Measurements from ENCODE around the gene FGD3. TPM values are rescaled to one million over a fixed set of nuclear protein-coding genes. Genes with fewer than 3 reads are reported as not detected.

FGD3 gene
- total RNA-seq, 2 experiments from 2014 or later = 91.0 to 95.7 TPM

DNA sequence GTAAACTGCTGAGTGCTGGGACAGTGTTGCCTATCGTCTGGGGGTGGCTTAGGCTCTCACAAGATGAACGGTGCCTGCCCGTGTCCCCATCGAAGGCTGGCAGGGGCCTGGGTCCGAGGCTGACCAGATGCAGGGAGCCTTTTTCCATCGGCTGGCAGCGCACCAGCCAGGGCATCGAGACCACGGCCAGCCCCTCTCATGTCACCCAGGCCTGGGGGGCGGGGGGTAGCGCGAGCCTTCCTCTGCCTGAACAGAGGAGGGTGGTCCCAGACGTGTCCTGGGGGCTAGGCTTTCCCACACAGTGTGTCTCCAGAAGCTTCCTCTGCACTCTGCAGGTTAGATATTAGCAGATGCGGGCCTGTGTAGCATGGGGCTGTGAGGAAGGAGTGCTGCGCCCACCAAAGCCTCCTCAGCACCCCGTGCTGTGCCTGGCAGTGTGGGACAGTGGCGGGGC lies 17.3 kb downstream of the FGD3 start:
- Histone ChIP-seq H3K36me3 (ENCODE audit: insufficient read depth, low read length) (peaks cover 35% of the 10 kb centered on the region), H3K9me3 (ENCODE audit: control insufficient read depth in 1 of 2, insufficient read depth in 1 of 2, low read length in 2 of 2) (peaks cover 0 to 14% of the 10 kb centered on the region in 2 experiments), H3K27me3 (ENCODE audit: control insufficient read depth in 1 of 2, insufficient read depth in 2 of 2, low read length in 2 of 2) (no peaks in the 10 kb centered on the region), H3K4me3 (ENCODE audit: low read length) (peak overlapping the region; percentile 69), H3K4me1 (ENCODE audit: insufficient read depth, low read length) (peaks cover 84% of the 10 kb centered on the region), H3K27ac (ENCODE audit: low read depth in 1 of 2, low read length in 2 of 2) (peak overlapping the region; percentile 90 to 95)
- POLR2A ChIA-PET = interaction anchor here (0.7 to 6.7 kb wide), 31 partner anchors 8 to 602 kb away, joined by 3 to 161 read pairs (median 6); partner anchors contain the start of genes BICD2, CARD19, FAM120AOS and FGD3
- H3K27ac Mint-ChIP-seq = peak overlapping the region; percentile 99
- CTCF ChIA-PET = interaction anchor here (0.7 to 1.4 kb wide), 2 partner anchors 25 to 144 kb away, joined by 3 to 4 read pairs; no protein-coding TSS in a partner anchor
- DNase-seq (peak in 2 of 14 experiments; percentile 37 to 63), ATAC-seq (ENCODE audit: poor library complexity) (peak; percentile 6)
- peaks cover 77% of the 10 kb centered on the region for H3K36me3 Mint-ChIP-seq (ENCODE audit: low read depth)
- TF ChIP-seq, protein P1, sequence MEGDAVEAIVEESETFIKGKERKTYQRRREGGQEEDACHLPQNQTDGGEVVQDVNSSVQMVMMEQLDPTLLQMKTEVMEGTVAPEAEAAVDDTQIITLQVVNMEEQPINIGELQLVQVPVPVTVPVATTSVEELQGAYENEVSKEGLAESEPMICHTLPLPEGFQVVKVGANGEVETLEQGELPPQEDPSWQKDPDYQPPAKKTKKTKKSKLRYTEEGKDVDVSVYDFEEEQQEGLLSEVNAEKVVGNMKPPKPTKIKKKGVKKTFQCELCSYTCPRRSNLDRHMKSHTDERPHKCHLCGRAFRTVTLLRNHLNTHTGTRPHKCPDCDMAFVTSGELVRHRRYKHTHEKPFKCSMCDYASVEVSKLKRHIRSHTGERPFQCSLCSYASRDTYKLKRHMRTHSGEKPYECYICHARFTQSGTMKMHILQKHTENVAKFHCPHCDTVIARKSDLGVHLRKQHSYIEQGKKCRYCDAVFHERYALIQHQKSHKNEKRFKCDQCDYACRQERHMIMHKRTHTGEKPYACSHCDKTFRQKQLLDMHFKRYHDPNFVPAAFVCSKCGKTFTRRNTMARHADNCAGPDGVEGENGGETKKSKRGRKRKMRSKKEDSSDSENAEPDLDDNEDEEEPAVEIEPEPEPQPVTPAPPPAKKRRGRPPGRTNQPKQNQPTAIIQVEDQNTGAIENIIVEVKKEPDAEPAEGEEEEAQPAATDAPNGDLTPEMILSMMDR (IDR thresholded peaks at IDR 0.05) = no peak
- peaks cover 4% of the 10 kb centered on the region for H3K9me3 Mint-ChIP-seq
- peak overlapping the region; percentile 94 for H3K4me3 Mint-ChIP-seq
- H3K4me1 Mint-ChIP-seq (ENCODE audit: low read depth) = peaks cover 75% of the 10 kb centered on the region
- no peaks in the 10 kb centered on the region for H3K27me3 Mint-ChIP-seq
- intact Hi-C loops (cut with DNase I, micrococcal nuclease) = loop anchor here (1.0 to 5.0 kb wide), 5 partner anchors 10 to 603 kb away; partner anchors contain the start of gene CARD19 (in 1 of the 2)

DNA sequence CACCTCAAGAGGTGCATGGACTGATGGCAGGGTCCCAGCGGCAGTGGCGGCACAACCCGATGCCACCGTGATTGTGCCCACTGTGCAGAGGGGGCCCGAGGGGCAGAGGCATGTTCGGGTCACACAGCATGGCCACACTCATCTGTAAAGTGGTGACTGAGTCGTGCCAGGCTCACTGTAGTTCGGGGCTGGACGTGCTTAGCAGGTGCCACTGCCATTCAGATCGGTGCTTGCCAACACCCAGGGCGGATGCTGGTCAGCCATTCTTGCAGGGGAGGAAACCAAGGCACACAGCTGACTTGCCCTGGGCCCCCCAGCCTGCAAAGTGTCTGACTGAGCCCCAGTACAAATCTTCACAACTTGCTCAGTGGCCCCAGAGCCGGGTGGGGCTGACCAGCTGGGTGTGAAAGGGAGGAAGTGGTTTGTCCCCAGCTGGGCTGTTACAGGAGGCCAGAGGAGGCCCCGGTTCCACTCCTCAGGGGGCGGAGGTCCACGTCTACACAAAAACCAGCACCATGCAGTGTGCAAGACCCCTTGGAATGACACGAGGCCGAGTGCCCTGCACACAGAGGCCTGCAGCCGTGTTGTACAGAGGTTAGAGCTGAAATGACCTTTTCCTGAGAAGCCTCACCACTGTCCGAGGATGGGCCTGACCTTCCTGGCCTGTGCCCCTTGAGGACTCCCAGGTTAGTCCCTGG lies 17.9 kb downstream of the FGD3 start:
- peak in 11 of 14 experiments; percentile 32 to 76 (median 48) for DNase-seq
- peaks cover 84% of the 10 kb centered on the region for H3K4me1 ChIP-seq (ENCODE audit: insufficient read depth, low read length)
- peaks cover 40% of the 10 kb centered on the region for H3K36me3 ChIP-seq (ENCODE audit: insufficient read depth, low read length)
- no peaks in the 10 kb centered on the region for H3K27me3 ChIP-seq (ENCODE audit: control insufficient read depth in 1 of 2, insufficient read depth in 2 of 2, low read length in 2 of 2)
- Mint-ChIP-seq H3K36me3 (ENCODE audit: low read depth) (peaks cover 75% of the 10 kb centered on the region), H3K27me3 (no peaks in the 10 kb centered on the region), H3K4me1 (ENCODE audit: low read depth) (peaks cover 75% of the 10 kb centered on the region), H3K4me3 (peak overlapping the region; percentile 94), H3K9me3 (peaks cover 4% of the 10 kb centered on the region), H3K27ac (peak overlapping the region; percentile 99)
- TF ChIP-seq, protein P1 (IDR thresholded peaks at IDR 0.05) = no peak
- POLR2A ChIA-PET = interaction anchor here (0.7 to 6.7 kb wide), 24 partner anchors 8 to 294 kb away, joined by 3 to 161 read pairs (median 8); partner anchors contain the start of genes BICD2, CARD19, FGD3 and NINJ1
- H3K4me3 ChIP-seq (ENCODE audit: low read length) = peak overlapping the region; percentile 69
- CTCF ChIA-PET = interaction anchor here (1.4 to 1.9 kb wide), 3 partner anchors 8 to 144 kb away, joined by 3 to 10 read pairs (median 5); no protein-coding TSS in a partner anchor
- intact Hi-C loops (cut with DNase I, micrococcal nuclease) = loop anchor here (5.0 kb wide), 1 partner anchor 97 kb away; no protein-coding TSS in a partner anchor
- H3K9me3 ChIP-seq (ENCODE audit: control insufficient read depth in 1 of 2, insufficient read depth in 1 of 2, low read length in 2 of 2) = peaks cover 0 to 14% of the 10 kb centered on the region in 2 experiments
- peak overlapping the region; percentile 90 to 95 for H3K27ac ChIP-seq (ENCODE audit: low read depth in 1 of 2, low read length in 2 of 2)
- no peak for ATAC-seq (ENCODE audit: poor library complexity)

DNA sequence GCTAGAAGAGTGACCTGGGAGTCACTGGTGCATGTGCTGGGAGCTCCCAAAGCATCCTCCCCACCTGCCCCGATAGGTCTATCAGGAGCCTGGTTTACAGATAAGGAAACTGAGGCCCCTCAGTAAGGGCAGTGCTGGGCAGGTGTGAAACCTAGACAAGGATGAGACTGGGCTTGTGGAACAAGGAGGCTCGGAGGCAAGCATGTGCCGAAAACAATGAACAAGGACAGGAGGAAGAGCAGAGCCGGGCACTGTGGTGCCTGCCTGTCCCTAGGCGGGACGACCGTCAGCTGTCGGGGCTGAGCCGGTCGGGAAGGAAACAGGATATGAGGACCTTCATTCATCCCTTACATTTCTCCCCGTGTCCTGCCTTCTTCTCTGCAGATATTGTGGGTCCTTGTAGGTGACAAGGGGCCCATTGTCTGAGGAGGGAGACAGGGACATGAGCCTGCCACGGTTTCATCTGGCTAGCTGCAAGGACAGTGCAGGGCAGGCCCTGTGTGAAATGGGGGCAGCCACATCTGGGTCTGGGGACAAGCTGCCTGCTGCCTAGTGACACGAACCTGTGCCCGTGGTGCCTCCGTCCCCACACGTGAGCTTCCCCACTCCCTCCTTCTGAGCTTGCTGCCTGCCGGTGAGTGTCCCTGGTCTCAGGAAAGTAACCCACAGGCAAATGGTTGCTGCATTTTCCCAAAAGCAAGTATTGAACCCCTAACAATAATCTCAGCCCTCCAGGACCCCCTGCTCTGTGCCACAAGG lies 18.6 kb downstream of the FGD3 start:
- no peak for ATAC-seq (ENCODE audit: poor library complexity)
- H3K27ac ChIP-seq (ENCODE audit: low read depth in 1 of 2, low read length in 2 of 2) = peak overlapping the region; percentile 90 to 95
- TF ChIP-seq, protein P1 (IDR thresholded peaks at IDR 0.05) = no peak
- peaks cover 84% of the 10 kb centered on the region for H3K4me1 ChIP-seq (ENCODE audit: insufficient read depth, low read length)
- intact Hi-C loops (cut with DNase I, micrococcal nuclease) = loop anchor here (2.0 to 5.0 kb wide), 2 partner anchors 37 to 96 kb away; no protein-coding TSS in a partner anchor
- peak overlapping the region; percentile 69 for H3K4me3 ChIP-seq (ENCODE audit: low read length)
- H3K9me3 ChIP-seq (ENCODE audit: control insufficient read depth in 1 of 2, insufficient read depth in 1 of 2, low read length in 2 of 2) = peaks cover 0 to 11% of the 10 kb centered on the region in 2 experiments
- Mint-ChIP-seq H3K4me1 (ENCODE audit: low read depth) (peaks cover 78% of the 10 kb centered on the region), H3K27ac (peak overlapping the region; percentile 99), H3K27me3 (no peaks in the 10 kb centered on the region), H3K9me3 (peaks cover 4% of the 10 kb centered on the region), H3K4me3 (peak overlapping the region; percentile 94), H3K36me3 (ENCODE audit: low read depth) (peaks cover 80% of the 10 kb centered on the region)
- no peaks in the 10 kb centered on the region for H3K27me3 ChIP-seq (ENCODE audit: control insufficient read depth in 1 of 2, insufficient read depth in 2 of 2, low read length in 2 of 2)
- POLR2A ChIA-PET = interaction anchor here (0.7 to 6.7 kb wide), 18 partner anchors 8 to 295 kb away, joined by 3 to 161 read pairs (median 12); partner anchors contain the start of genes CARD19, FGD3 and NINJ1
- CTCF ChIA-PET = interaction anchor here (1.4 to 1.9 kb wide), 4 partner anchors 9 to 143 kb away, joined by 3 to 10 read pairs (median 6); no protein-coding TSS in a partner anchor
- peaks cover 46% of the 10 kb centered on the region for H3K36me3 ChIP-seq (ENCODE audit: insufficient read depth, low read length)
- peak in 3 of 14 experiments; percentile 26 to 49 (median 43) for DNase-seq
